ENCODE results near the gene C6orf15. TPM values are rescaled to one million over a fixed set of nuclear protein-coding genes. Genes with fewer than 3 reads are reported as not detected.

C6orf15 gene
- total RNA-seq, 1 experiment from 2014 or later, result not detected

- TF ChIP-seq, protein P1, sequence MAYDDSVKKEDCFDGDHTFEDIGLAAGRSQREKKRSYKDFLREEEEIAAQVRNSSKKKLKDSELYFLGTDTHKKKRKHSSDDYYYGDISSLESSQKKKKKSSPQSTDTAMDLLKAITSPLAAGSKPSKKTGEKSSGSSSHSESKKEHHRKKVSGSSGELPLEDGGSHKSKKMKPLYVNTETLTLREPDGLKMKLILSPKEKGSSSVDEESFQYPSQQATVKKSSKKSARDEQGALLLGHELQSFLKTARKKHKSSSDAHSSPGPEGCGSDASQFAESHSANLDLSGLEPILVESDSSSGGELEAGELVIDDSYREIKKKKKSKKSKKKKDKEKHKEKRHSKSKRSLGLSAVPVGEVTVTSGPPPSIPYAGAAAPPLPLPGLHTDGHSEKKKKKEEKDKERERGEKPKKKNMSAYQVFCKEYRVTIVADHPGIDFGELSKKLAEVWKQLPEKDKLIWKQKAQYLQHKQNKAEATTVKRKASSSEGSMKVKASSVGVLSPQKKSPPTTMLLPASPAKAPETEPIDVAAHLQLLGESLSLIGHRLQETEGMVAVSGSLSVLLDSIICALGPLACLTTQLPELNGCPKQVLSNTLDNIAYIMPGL (CRISPR knock-in tag; IDR thresholded peaks at IDR 0.05), result no peak
- TF ChIP-seq ZNF138 (CRISPR knock-in tag; conservative IDR thresholded peaks at IDR 0.05), result no peak
- TF ChIP-seq, protein P2, sequence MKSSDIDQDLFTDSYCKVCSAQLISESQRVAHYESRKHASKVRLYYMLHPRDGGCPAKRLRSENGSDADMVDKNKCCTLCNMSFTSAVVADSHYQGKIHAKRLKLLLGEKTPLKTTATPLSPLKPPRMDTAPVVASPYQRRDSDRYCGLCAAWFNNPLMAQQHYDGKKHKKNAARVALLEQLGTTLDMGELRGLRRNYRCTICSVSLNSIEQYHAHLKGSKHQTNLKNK (CRISPR knock-in tag; IDR thresholded peaks at IDR 0.05), result no peak
- TF ChIP-seq ELF4 (CRISPR knock-in tag; IDR thresholded peaks at IDR 0.05; ENCODE audit: low read depth), result no peak
- no peak for TF ChIP-seq ZNF532 (CRISPR knock-in tag; IDR thresholded peaks at IDR 0.05; ENCODE audit: borderline replicate concordance)
Measured at GRCh38 chr6:31154436-31154835, 42.1 kb upstream of the C6orf15 start (continued).

DNA sequence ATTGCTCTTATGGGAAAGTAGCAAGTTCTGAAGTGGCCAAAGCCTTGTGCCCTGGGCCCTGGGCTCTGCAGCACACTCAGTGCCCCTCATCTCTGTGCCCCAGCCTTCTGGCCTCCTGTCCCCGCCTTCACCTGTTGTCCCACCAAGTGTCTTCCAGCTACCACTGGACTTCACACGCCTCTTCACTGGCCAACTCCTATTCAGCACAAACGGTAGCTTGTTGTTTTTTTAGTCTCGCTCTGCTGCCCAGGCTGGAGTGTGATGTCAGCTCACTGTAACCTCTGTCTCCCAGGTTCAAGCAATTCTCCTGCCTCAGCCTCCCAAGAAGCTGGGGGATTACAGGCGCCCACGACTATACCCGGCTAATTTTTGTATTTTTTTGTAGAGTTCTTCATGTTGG lies 40.4 kb upstream of the C6orf15 start:
- ChIA-PET CTCF (interaction anchor here (0.6 to 1.4 kb wide), 7 partner anchors 9 to 1715 kb away, joined by 3 to 4 read pairs (median 3); no protein-coding TSS in a partner anchor), POLR2A (interaction anchor here (0.6 to 0.7 kb wide), 2 partner anchors 22 to 538 kb away, joined by 4 to 6 read pairs; no protein-coding TSS in a partner anchor)
- no peak overlapping the region for H3K27ac Mint-ChIP-seq
- DNase-seq (ENCODE audit: low spot score), result no peak
- no peaks in the 10 kb centered on the region for H3K9me3 Mint-ChIP-seq
- peaks cover 52% of the 10 kb centered on the region for H3K36me3 Mint-ChIP-seq
- peaks cover 21% of the 10 kb centered on the region for H3K4me1 Mint-ChIP-seq
- H3K27me3 Mint-ChIP-seq (ENCODE audit: low read depth), result no peaks in the 10 kb centered on the region
- no peak overlapping the region for H3K4me3 Mint-ChIP-seq
- ATAC-seq, result no peak
- TF ChIP-seq CBFB (CRISPR knock-in tag; IDR thresholded peaks at IDR 0.05; ENCODE audit: low read depth) (no peak), NR3C1 (CRISPR knock-in tag; conservative IDR thresholded peaks at IDR 0.05; ENCODE audit: low read depth) (no peak), ATF1 (CRISPR knock-in tag; IDR thresholded peaks at IDR 0.05) (no peak), IRF1 (CRISPR knock-in tag; IDR thresholded peaks at IDR 0.05) (no peak), ZNF263 (CRISPR knock-in tag; IDR thresholded peaks at IDR 0.05; ENCODE audit: low read depth) (no peak), CTCF (IDR thresholded peaks at IDR 0.05) (no peak), KAT7 (CRISPR knock-in tag; IDR thresholded peaks at IDR 0.05; ENCODE audit: borderline replicate concordance) (no peak), ZBTB21 (CRISPR knock-in tag; IDR thresholded peaks at IDR 0.05; ENCODE audit: borderline replicate concordance) (no peak), SOX15 (CRISPR knock-in tag; IDR thresholded peaks at IDR 0.05) (no peak), SP1 (CRISPR knock-in tag; conservative IDR thresholded peaks at IDR 0.05) (no peak), CREB1 (CRISPR knock-in tag; IDR thresholded peaks at IDR 0.05) (no peak), NFATC4 (CRISPR knock-in tag; IDR thresholded peaks at IDR 0.05) (no peak), MYBL2 (CRISPR knock-in tag; IDR thresholded peaks at IDR 0.05) (no peak)
- TF ChIP-seq, protein P3, sequence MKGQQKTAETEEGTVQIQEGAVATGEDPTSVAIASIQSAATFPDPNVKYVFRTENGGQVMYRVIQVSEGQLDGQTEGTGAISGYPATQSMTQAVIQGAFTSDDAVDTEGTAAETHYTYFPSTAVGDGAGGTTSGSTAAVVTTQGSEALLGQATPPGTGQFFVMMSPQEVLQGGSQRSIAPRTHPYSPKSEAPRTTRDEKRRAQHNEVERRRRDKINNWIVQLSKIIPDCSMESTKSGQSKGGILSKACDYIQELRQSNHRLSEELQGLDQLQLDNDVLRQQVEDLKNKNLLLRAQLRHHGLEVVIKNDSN (CRISPR knock-in tag; IDR thresholded peaks at IDR 0.05), result no peak
- TF ChIP-seq, protein P4, sequence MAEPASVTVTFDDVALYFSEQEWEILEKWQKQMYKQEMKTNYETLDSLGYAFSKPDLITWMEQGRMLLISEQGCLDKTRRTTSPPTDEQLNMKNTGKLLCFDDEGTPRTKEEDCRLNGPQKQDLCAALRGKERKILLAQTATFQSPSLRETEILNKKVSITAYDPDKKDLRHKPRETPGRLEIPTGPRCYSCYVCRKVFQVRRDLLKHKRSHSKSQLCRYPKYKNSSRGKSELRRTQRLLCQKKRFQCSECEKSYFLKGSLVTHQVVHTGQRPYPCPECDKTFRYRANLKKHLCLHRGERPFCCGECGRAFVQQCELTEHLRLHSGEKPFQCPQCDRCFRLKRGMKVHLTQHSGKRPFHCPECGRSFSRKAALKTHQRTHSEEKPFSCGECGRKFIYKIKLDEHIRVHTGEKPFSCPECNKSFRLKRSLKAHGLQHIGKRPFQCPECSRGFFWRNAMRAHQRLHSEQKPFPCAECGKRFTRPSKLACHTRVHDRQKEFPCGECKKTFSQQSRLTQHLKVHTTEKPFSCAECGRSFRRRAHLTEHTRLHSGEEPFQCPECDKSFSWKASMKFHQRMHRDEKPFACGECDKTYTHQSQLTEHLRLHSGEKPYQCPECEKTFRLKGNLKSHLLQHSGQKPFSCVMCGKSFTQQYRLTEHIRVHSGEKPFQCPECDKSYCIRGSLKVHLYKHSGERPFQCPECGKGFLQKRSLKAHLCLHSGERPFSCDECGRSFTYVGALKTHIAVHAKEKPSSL (CRISPR knock-in tag; conservative IDR thresholded peaks at IDR 0.05), result no peak
- TF ChIP-seq, protein P5, sequence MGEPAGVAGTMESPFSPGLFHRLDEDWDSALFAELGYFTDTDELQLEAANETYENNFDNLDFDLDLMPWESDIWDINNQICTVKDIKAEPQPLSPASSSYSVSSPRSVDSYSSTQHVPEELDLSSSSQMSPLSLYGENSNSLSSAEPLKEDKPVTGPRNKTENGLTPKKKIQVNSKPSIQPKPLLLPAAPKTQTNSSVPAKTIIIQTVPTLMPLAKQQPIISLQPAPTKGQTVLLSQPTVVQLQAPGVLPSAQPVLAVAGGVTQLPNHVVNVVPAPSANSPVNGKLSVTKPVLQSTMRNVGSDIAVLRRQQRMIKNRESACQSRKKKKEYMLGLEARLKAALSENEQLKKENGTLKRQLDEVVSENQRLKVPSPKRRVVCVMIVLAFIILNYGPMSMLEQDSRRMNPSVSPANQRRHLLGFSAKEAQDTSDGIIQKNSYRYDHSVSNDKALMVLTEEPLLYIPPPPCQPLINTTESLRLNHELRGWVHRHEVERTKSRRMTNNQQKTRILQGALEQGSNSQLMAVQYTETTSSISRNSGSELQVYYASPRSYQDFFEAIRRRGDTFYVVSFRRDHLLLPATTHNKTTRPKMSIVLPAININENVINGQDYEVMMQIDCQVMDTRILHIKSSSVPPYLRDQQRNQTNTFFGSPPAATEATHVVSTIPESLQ (CRISPR knock-in tag; IDR thresholded peaks at IDR 0.05), result no peak
- TF ChIP-seq, protein P6, sequence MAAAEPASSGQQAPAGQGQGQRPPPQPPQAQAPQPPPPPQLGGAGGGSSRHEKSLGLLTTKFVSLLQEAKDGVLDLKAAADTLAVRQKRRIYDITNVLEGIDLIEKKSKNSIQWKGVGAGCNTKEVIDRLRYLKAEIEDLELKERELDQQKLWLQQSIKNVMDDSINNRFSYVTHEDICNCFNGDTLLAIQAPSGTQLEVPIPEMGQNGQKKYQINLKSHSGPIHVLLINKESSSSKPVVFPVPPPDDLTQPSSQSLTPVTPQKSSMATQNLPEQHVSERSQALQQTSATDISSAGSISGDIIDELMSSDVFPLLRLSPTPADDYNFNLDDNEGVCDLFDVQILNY (CRISPR knock-in tag; IDR thresholded peaks at IDR 0.05), result no peak

All from WTC11 (cell line).